MM.1S (cell line): ENCODE results near the gene ACSF3.
"Not testable (repeated sequence)": the region's sequence is repeated elsewhere in the genome, so short reads cannot be mapped to it uniquely, and the experiment has no call there.

Experiments
- DNase-seq: peaks from one replicate; pipeline ENCODE4 v3.0.0-alpha.2; 2015
- H2AFZ ChIP-seq: fragments of 300-600 bp; sonication (generic); 2 replicates; pipeline ENCODE4 v1.6.0; 2016; ENCODE audit warnings: antibody characterized with exemption, low read length
- H3F3A ChIP-seq: fragments of 300-600 bp; sonication (generic); 2 replicates; pipeline ENCODE4 v1.6.1; 2016; ENCODE audit warnings: mild to moderate bottlenecking, antibody characterized with exemption, low read length, moderate library complexity, mixed read lengths; ENCODE audit not compliant: insufficient read depth
- H3K27ac ChIP-seq: fragments of 300-600 bp; sonication (generic); 2 replicates; pipeline ENCODE4 v1.5.1; 2016; ENCODE audit warnings: mild to moderate bottlenecking, low read length
- H3K27me3 ChIP-seq: fragments of 300-600 bp; sonication (generic); replicated peaks from 2 replicates; pipeline ENCODE4 v1.6.0; 2016; ENCODE audit warnings: low read length; ENCODE audit not compliant: insufficient read depth
- H3K36me3 ChIP-seq: fragments of 300-600 bp; sonication (generic); replicated peaks from 2 replicates; pipeline ENCODE4 v1.6.1; 2016; ENCODE audit warnings: mild to moderate bottlenecking, low read length, mixed read lengths; ENCODE audit not compliant: insufficient read depth
- H3K4me1 ChIP-seq: fragments of 300-600 bp; sonication (generic); 2 replicates; pipeline ENCODE4 v1.6.1; 2016; ENCODE audit warnings: low read length, mixed read lengths
- H3K4me2 ChIP-seq: fragments of 300-600 bp; sonication (generic); 2 replicates; pipeline ENCODE4 v1.6.0; 2016; ENCODE audit warnings: low read depth, low read length
- H3K4me3 ChIP-seq: fragments of 300-600 bp; sonication (generic); 2 replicates; pipeline ENCODE4 v1.5.1; 2016; ENCODE audit warnings: low read length, mixed read lengths
- H3K79me2 ChIP-seq: fragments of 300-600 bp; sonication (generic); 2 replicates; pipeline ENCODE4 v1.6.1; 2016; ENCODE audit warnings: mixed run types, low read length, mixed read lengths
- H3K9ac ChIP-seq: fragments of 300-600 bp; sonication (generic); 2 replicates; pipeline ENCODE4 v1.6.1; 2016; ENCODE audit warnings: low read length, mixed read lengths
- H3K9me2 ChIP-seq: fragments of 300-600 bp; sonication (generic); replicated peaks from 2 replicates; pipeline ENCODE4 v1.6.1; 2016; ENCODE audit warnings: mild to moderate bottlenecking, low read length, mixed read lengths; ENCODE audit not compliant: insufficient read depth
- H3K9me3 ChIP-seq: fragments of 300-600 bp; sonication (generic); replicated peaks from 2 replicates; pipeline ENCODE4 v1.6.1; 2016; ENCODE audit warnings: mild to moderate bottlenecking, low read length, mixed read lengths; ENCODE audit not compliant: insufficient read depth
- H4K20me1 ChIP-seq: fragments of 300-600 bp; sonication (generic); 2 replicates; pipeline ENCODE4 v1.6.1; 2016; ENCODE audit warnings: mild to moderate bottlenecking, low read length, moderate library complexity, mixed read lengths; ENCODE audit not compliant: insufficient read depth
- CTCF ChIP-seq: fragments of 300-600 bp; sonication (generic); IDR thresholded peaks from 2 replicates; pipeline ENCODE4 v1.5.1; 2016; ENCODE audit warnings: antibody characterized with exemption, low read length, mixed read lengths
- EZH2 ChIP-seq: fragments of 300-600 bp; sonication (generic); optimal IDR thresholded peaks from 2 replicates; pipeline ENCODE3; 2017; ENCODE audit warnings: low read depth, mild to moderate bottlenecking, antibody characterized with exemption, low read length, mixed read lengths
- EZH2phosphoT487 ChIP-seq: fragments of 300-600 bp; sonication (generic); IDR thresholded peaks from 2 replicates; pipeline ENCODE4 v1.6.1; 2018; ENCODE audit warnings: antibody characterized with exemption, low read length

Gene ACSF3

GRCh38 chr16:89071686-89072547, 21.7 kb upstream of the ACSF3 start:
- H3K4me2 ChIP-seq, result no peak overlapping the region
- H3K9me3 ChIP-seq, result no peaks in the 10 kb centered on the region
- H3K27me3 ChIP-seq, result peaks cover 24% of the 10 kb centered on the region
- H3K79me2 ChIP-seq, result no peaks in the 10 kb centered on the region
- TF ChIP-seq CTCF (no peak), EZH2 (no peak), EZH2phosphoT487 (no peak)
- H3K4me3 ChIP-seq, result no peak overlapping the region
- H4K20me1 ChIP-seq, result no peaks in the 10 kb centered on the region
- H3K9me2 ChIP-seq, result no peaks in the 10 kb centered on the region
- H3K9ac ChIP-seq, result no peak overlapping the region
- H3K27ac ChIP-seq, result no peak overlapping the region
- no peaks in the 10 kb centered on the region for H3F3A ChIP-seq
- DNase-seq, result no peak
- no peaks in the 10 kb centered on the region for H3K36me3 ChIP-seq
- no peak overlapping the region for H2AFZ ChIP-seq
- no peaks in the 10 kb centered on the region for H3K4me1 ChIP-seq

GRCh38 chr16:89072548-89073130, 21.0 kb upstream of the ACSF3 start:
- DNase-seq, result no peak
- TF ChIP-seq EZH2phosphoT487, result no peak
- no peak for TF ChIP-seq EZH2
- TF ChIP-seq CTCF, result no peak
- Histone ChIP-seq H3K9me2 (no peaks in the 10 kb centered on the region), H3K9ac (no peak overlapping the region), H3K27me3 (peaks cover 17% of the 10 kb centered on the region), H3K9me3 (no peaks in the 10 kb centered on the region), H4K20me1 (no peaks in the 10 kb centered on the region), H3K36me3 (no peaks in the 10 kb centered on the region), H3K4me3 (no peak overlapping the region), H3K79me2 (no peaks in the 10 kb centered on the region), H3K4me2 (no peak overlapping the region), H2AFZ (no peak overlapping the region), H3K4me1 (no peaks in the 10 kb centered on the region), H3F3A (no peaks in the 10 kb centered on the region), H3K27ac (no peak overlapping the region)

- Histone ChIP-seq H3K4me2 (no peak overlapping the region), H3K9me2 (no peaks in the 10 kb centered on the region), H2AFZ (no peak overlapping the region), H3K4me1 (no peaks in the 10 kb centered on the region), H3K27me3 (peaks cover 9% of the 10 kb centered on the region), H3K79me2 (no peaks in the 10 kb centered on the region), H3K9ac (no peak overlapping the region), H3K9me3 (no peaks in the 10 kb centered on the region), H3K27ac (no peak overlapping the region), H3K36me3 (no peaks in the 10 kb centered on the region), H3F3A (no peaks in the 10 kb centered on the region), H4K20me1 (no peaks in the 10 kb centered on the region), H3K4me3 (no peak overlapping the region)
- DNase-seq, result no peak
- TF ChIP-seq EZH2 (no peak), EZH2phosphoT487 (no peak), CTCF (no peak)
These were observed 20.1 kb upstream of the ACSF3 start for GRCh38 chr16:89073346-89074071.

- not testable (repeated sequence) for H3K4me1 ChIP-seq, H3K36me3 ChIP-seq, H2AFZ ChIP-seq
These were observed 19.5 kb upstream of the ACSF3 start for GRCh38 chr16:89074072-89074674.

More at GRCh38 chr16:89074072-89074674, 19.5 kb upstream of the ACSF3 start:
- H3K79me2 ChIP-seq, DNase-seq, H3K27ac ChIP-seq, H3F3A ChIP-seq, H3K9ac ChIP-seq, H3K4me2 ChIP-seq, H3K4me3 ChIP-seq, H4K20me1 ChIP-seq, H3K27me3 ChIP-seq, H3K9me2 ChIP-seq, H3K9me3 ChIP-seq: not testable (repeated sequence)
